B cell (primary cell): ENCODE measurements around the gene NUP85. TPM values are rescaled to one million over a fixed set of nuclear protein-coding genes. Genes with fewer than 3 reads are reported as not detected.

Experiments
- ATAC-seq: fragments of 200-7000 bp; cut with Tn5 transposase; one replicate; pipeline ENCODE4 v1.10.0; 2021; ENCODE audit warnings: low read depth, mild to moderate bottlenecking, moderate number of reproducible peaks, moderate library complexity
- CTCF ChIA-PET: fragments of 350-600 bp; sonication (Branson Sonifier 250); formaldehyde crosslinking; loops from one replicate; lab custom pipeline; 2021; ENCODE audit warnings: antibody characterized with exemption, inconsistent platforms; lab: Charles Lee
- POLR2A ChIA-PET: fragments of 350-600 bp; sonication (Branson Sonifier 250); formaldehyde crosslinking; loops from one replicate; lab custom pipeline; 2021; ENCODE audit warnings: antibody characterized with exemption; lab: Charles Lee
- DNase-seq: peaks from one replicate; pipeline ENCODE4 v3.0.0; 2013
- H2AFZ ChIP-seq: 2 replicates; pipeline ENCODE4 v1.6.1; 2012; ENCODE audit warnings: mild to moderate bottlenecking, low read depth, low read length; ENCODE audit not compliant: insufficient read depth, poor library complexity, severe bottlenecking
- H3K27ac ChIP-seq, 2 donors: 1 replicate in 1 of 2; 2 replicates in 1 of 2; pipeline ENCODE4 v1.5.1; 2012 to 2013; ENCODE audit warnings: low read length in 2 of 2, mild to moderate bottlenecking in 2 of 2, moderate library complexity in 1 of 2
- H3K27me3 ChIP-seq, 4 experiments: fragments of 200-600 bp in 1 of 4; sonication (generic) in 1 of 4; replicated peaks in 1 of 4; 1 replicate in 2 of 4; 2 replicates in 2 of 4; pipeline versions ENCODE4 v1.6.1 to v1.7.0; 2013 to 2016; ENCODE audit warnings: low read length in 3 of 4, mild to moderate bottlenecking in 2 of 4, mixed read lengths in 1 of 4, moderate library complexity in 1 of 4; ENCODE audit not compliant: insufficient read depth in 4 of 4, control insufficient read depth in 3 of 4; ENCODE audit errors: control extremely low read depth in 1 of 4
- H3K36me3 ChIP-seq, 2 experiments: replicated peaks in 1 of 2; 1 replicate in 1 of 2; 2 replicates in 1 of 2; pipeline versions ENCODE4 v1.6.1 to v1.7.1; 2013; ENCODE audit warnings: low read length in 1 of 2; ENCODE audit not compliant: insufficient read depth in 2 of 2, control insufficient read depth in 1 of 2; ENCODE audit errors: control extremely low read depth in 1 of 2, extremely low read depth in 1 of 2
- H3K4me1 ChIP-seq, 2 donors: fragments of 200-600 bp in 1 of 2; sonication (generic) in 1 of 2; 1 replicate in 1 of 2; 2 replicates in 1 of 2; pipeline versions ENCODE4 v1.5.1 to v1.6.1; 2013 to 2017; ENCODE audit warnings: low read length in 2 of 2; ENCODE audit not compliant: control insufficient read depth in 2 of 2, insufficient read depth in 2 of 2
- H3K4me2 ChIP-seq: replicated peaks from 2 replicates; pipeline ENCODE3; 2012; ENCODE audit warnings: mild to moderate bottlenecking, low read depth, low read length; ENCODE audit not compliant: poor library complexity, severe bottlenecking
- H3K4me3 ChIP-seq, 5 experiments: fragments of 200-600 bp in 1 of 5; sonication (generic) in 1 of 5; 1 replicate in 3 of 5; 2 replicates in 2 of 5; pipeline versions ENCODE4 v1.5.1 to v1.7.0; 2011 to 2016; ENCODE audit warnings: low read length in 4 of 5, mild to moderate bottlenecking in 4 of 5, low read depth in 2 of 5, control low read depth in 1 of 5, moderate library complexity in 1 of 5; ENCODE audit not compliant: insufficient read depth in 1 of 5; ENCODE audit errors: control extremely low read depth in 1 of 5, extremely low read depth in 1 of 5
- H3K79me2 ChIP-seq: fragments of 200-600 bp; sonication (generic); one replicate; pipeline ENCODE4 v1.6.0; 2016; ENCODE audit warnings: low read length; ENCODE audit not compliant: control insufficient read depth, insufficient read depth
- H3K9ac ChIP-seq: fragments of 200-600 bp; sonication (generic); 2 replicates; pipeline ENCODE4 v1.6.1; 2017; ENCODE audit warnings: mild to moderate bottlenecking, low read length, moderate library complexity
- H3K9me3 ChIP-seq, 3 donors: one replicate each; pipeline versions ENCODE4 v1.6.1 to v1.7.1; 2013; ENCODE audit warnings: low read length in 2 of 3; ENCODE audit not compliant: control insufficient read depth in 2 of 3, insufficient read depth in 1 of 3; ENCODE audit errors: control extremely low read depth in 1 of 3
- H4K20me1 ChIP-seq: 2 replicates; pipeline ENCODE4 v1.6.0; 2012; ENCODE audit warnings: mild to moderate bottlenecking, low read length; ENCODE audit not compliant: insufficient read depth, control insufficient read depth, poor library complexity, severe bottlenecking
- H3K27ac Mint-ChIP-seq: one replicate; pipeline ENCODE4 v1.8.0; 2021; ENCODE audit warnings: mixed read lengths
- H3K27me3 Mint-ChIP-seq: one replicate; pipeline ENCODE4 v1.8.0; 2021; ENCODE audit warnings: mixed read lengths
- H3K4me1 Mint-ChIP-seq: one replicate; pipeline ENCODE4 v1.8.0; 2021; ENCODE audit warnings: mixed read lengths
- H3K4me3 Mint-ChIP-seq: one replicate; pipeline ENCODE4 v1.8.0; 2021; ENCODE audit warnings: mixed read lengths
- H3K9me3 Mint-ChIP-seq: one replicate; pipeline ENCODE4 v1.8.0; 2022; ENCODE audit warnings: mixed read lengths; ENCODE audit not compliant: insufficient read depth
- EZH2 ChIP-seq: IDR thresholded peaks from 2 replicates; pipeline ENCODE4 v1.6.1; 2012; ENCODE audit warnings: borderline replicate concordance, low read depth, mild to moderate bottlenecking, moderate library complexity, low read length; ENCODE audit not compliant: insufficient read depth, poor library complexity, severe bottlenecking
- WGBS: methylation state at CpG from one replicate; pipeline ENCODE4 v1.1.5; 2013; ENCODE audit warnings: missing lambda C conversion rate; ENCODE audit not compliant: insufficient coverage; 5-methylcytosine and 5-hydroxymethylcytosine counted together
- intact Hi-C: fragments of 100-400 bp; cut with micrococcal nuclease; formaldehyde crosslinking; loops from one replicate; pipeline ENCODE4 v1.10.0; 2022
- polyA plus RNA-seq: library from polyadenylated mRNA; depleted of rRNA; stranded (reverse); fragments of >200 nt; gene quantifications from 2 replicates; pipeline ENCODE4 v1.2.3, GENCODE V29; 2012
- total RNA-seq, 2 donors: library from RNA; stranded (reverse); fragments of 120-200 nt in 1 of 2; gene quantifications; 1 replicate in 1 of 2; 2 replicates in 1 of 2; pipeline versions ENCODE4 v1.2.3 to v1.2.4, GENCODE V29; 2013 to 2022
- TF ChIP-seq, protein P1 (sequence below): fragments of 200-600 bp; IDR thresholded peaks from one replicate; pipeline ENCODE4 v1.8.0; 2022; ENCODE audit warnings: antibody characterized with exemption, mild to moderate bottlenecking

Gene NUP85
- total and polyA plus RNA-seq, 2 donors (not counting 1 experiment from before 2014, with no cell fraction given), result 97.5 to 142 TPM

DNA sequence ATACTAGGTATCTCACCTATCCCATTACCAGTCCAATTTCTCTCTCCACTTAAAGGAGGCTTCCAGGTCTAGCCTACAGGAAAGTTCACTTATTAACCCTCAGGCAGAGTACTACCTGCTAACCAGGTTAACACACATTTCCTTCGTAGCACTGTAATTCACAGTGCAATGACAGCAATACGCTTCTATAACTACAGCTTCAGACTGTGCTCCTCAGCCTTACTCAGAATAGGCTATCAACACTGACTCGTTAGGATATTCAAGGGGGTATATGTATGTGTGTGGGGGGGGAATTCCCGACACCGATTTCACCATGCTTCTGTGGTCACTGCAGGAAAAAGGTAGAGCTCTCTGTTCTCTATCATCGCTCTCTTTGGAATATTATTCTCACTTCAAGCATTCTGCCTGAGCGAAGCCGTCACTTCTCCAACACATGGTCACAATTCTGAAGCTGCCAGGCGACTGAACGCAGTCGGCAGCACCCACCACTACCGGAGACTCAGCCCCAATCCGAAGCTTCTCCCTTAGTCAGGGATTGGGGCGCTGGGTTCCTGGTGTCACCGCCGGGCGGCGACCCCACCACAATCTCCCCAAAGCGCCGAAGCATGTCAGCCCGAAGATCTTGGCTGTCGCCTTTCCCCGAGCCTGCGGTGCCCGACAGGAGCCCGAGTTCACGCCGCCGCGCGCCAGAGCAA, 55.3 kb downstream of the NUP85 start:
- peak overlapping the region; percentile 87 for H2AFZ ChIP-seq
- H3K4me1 Mint-ChIP-seq, result peaks cover 59% of the 10 kb centered on the region

More for the DNA sequence above, 55.3 kb downstream of the NUP85 start:
- Mint-ChIP-seq H3K9me3 (no peaks in the 10 kb centered on the region), H3K4me3 (peak overlapping the region; percentile 97), H3K27ac (peak overlapping the region; percentile 100), H3K27me3 (no peaks in the 10 kb centered on the region)
- WGBS, result 0% methylated on average over 23 of the region's 31 CpGs
- peaks cover 16% of the 10 kb centered on the region for H4K20me1 ChIP-seq
- intact Hi-C loops, result loop anchor here (1.0 kb wide), 7 partner anchors 11 to 329 kb away; partner anchors contain the start of genes GRB2, MIF4GD, SLC25A19 and TMEM94
- ChIA-PET POLR2A (interaction anchor here (0.6 to 3.2 kb wide), 9 partner anchors 10 to 196 kb away, joined by 3 to 41 read pairs (median 10); partner anchors contain the start of genes MIF4GD, SLC25A19 and TMEM94), CTCF (interaction anchor here (0.5 to 4.9 kb wide), 15 partner anchors 10 to 152 kb away, joined by 3 to 62 read pairs (median 6); partner anchors contain the start of genes GRB2, MIF4GD and SLC25A19)
- no peak for ATAC-seq
- H3K9me3 ChIP-seq, result no peaks in the 10 kb centered on the region
- H3K27me3 ChIP-seq, result no peaks in the 10 kb centered on the region
- H3K79me2 ChIP-seq, result peaks cover 79% of the 10 kb centered on the region
- peaks cover 0 to 9% of the 10 kb centered on the region in 2 experiments for H3K36me3 ChIP-seq
- no peak for DNase-seq
- peak overlapping the region; percentile 95 to 99 for H3K27ac ChIP-seq
- H3K9ac ChIP-seq, result peak overlapping the region; percentile 94
- TF ChIP-seq, protein P1, sequence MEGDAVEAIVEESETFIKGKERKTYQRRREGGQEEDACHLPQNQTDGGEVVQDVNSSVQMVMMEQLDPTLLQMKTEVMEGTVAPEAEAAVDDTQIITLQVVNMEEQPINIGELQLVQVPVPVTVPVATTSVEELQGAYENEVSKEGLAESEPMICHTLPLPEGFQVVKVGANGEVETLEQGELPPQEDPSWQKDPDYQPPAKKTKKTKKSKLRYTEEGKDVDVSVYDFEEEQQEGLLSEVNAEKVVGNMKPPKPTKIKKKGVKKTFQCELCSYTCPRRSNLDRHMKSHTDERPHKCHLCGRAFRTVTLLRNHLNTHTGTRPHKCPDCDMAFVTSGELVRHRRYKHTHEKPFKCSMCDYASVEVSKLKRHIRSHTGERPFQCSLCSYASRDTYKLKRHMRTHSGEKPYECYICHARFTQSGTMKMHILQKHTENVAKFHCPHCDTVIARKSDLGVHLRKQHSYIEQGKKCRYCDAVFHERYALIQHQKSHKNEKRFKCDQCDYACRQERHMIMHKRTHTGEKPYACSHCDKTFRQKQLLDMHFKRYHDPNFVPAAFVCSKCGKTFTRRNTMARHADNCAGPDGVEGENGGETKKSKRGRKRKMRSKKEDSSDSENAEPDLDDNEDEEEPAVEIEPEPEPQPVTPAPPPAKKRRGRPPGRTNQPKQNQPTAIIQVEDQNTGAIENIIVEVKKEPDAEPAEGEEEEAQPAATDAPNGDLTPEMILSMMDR, result no peak
- no peak for TF ChIP-seq EZH2
- peaks cover 25% of the 10 kb centered on the region in 2 donors for H3K4me1 ChIP-seq
- H3K4me3 ChIP-seq, result peak overlapping the region; percentile 79 to 96 (median 95)
- peak overlapping the region; percentile 88 for H3K4me2 ChIP-seq
